Lower leg skin (tissue), 3 donors: ENCODE measurements around the gene KCNMA1.

Experiments used
- POLR2A ChIP-seq, 2 donors: fragments of 450-650 bp; IDR thresholded peaks; one replicate each; pipeline ENCODE4 v1.6.1; 2016 to 2017; ENCODE audit warnings: antibody characterized with exemption in 2 of 2, mild to moderate bottlenecking in 1 of 2, moderate library complexity in 1 of 2
- TF ChIP-seq, protein P1 (sequence below), 3 donors: fragments of 450-650 bp; IDR thresholded peaks; one replicate each; pipeline ENCODE4 v1.5.1; 2016; ENCODE audit warnings: antibody characterized with exemption in 3 of 3, mild to moderate bottlenecking in 3 of 3, moderate library complexity in 2 of 3

GRCh38 chr10:77309092-77309491 lies 328.5 kb downstream of the KCNMA1 start:
- TF ChIP-seq, protein P1, sequence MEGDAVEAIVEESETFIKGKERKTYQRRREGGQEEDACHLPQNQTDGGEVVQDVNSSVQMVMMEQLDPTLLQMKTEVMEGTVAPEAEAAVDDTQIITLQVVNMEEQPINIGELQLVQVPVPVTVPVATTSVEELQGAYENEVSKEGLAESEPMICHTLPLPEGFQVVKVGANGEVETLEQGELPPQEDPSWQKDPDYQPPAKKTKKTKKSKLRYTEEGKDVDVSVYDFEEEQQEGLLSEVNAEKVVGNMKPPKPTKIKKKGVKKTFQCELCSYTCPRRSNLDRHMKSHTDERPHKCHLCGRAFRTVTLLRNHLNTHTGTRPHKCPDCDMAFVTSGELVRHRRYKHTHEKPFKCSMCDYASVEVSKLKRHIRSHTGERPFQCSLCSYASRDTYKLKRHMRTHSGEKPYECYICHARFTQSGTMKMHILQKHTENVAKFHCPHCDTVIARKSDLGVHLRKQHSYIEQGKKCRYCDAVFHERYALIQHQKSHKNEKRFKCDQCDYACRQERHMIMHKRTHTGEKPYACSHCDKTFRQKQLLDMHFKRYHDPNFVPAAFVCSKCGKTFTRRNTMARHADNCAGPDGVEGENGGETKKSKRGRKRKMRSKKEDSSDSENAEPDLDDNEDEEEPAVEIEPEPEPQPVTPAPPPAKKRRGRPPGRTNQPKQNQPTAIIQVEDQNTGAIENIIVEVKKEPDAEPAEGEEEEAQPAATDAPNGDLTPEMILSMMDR (IDR thresholded peaks at IDR 0.05): no peak
- TF ChIP-seq POLR2A (IDR thresholded peaks at IDR 0.05): no peak
